Measurements from ENCODE around the gene PHACTR4. TPM values are rescaled to one million over a fixed set of nuclear protein-coding genes. Genes with fewer than 3 reads are reported as not detected.

Gene PHACTR4
- polyA plus RNA-seq, 4 donors, result 15.9 to 39.1 (median 26.0) TPM

DNA sequence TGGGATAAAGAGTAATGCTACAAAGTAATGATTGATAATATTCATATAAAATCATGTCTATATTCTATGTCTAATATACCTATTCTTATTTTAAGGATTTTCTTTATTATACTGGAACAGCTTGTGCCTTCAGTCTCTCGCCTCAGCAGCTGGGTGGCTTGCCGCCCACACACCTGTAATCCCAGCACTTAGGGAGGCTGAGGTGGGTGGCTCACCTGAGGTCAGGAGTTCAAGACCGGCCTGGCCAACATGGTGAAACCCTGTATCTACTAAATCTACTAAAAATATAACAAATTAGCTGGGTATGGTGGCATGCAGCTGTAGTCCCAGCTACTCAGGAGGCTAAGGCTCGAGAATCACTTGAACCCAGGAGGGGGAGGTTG lies 175.7 kb downstream of the PHACTR4 start:
- DNase-seq, result no peak
- Histone ChIP-seq H3K27me3 (ENCODE audit: control insufficient read depth in 3 of 3, insufficient read depth in 3 of 3, low read length in 3 of 3) (no peaks in the 10 kb centered on the region), H3K36me3 (ENCODE audit: control insufficient read depth in 3 of 3, insufficient read depth in 2 of 3, low read depth in 1 of 3, low read length in 3 of 3) (no peaks in the 10 kb centered on the region), H3K4me3 (ENCODE audit: low read depth in 1 of 3, low read length in 3 of 3) (no peak overlapping the region), H3K4me1 (ENCODE audit: control insufficient read depth in 3 of 3, insufficient read depth in 2 of 3, low read depth in 1 of 3, low read length in 2 of 3) (no peaks in the 10 kb centered on the region), H3K27ac (ENCODE audit: low read depth in 1 of 3, low read length in 2 of 3) (no peak overlapping the region), H3K9me3 (ENCODE audit: control insufficient read depth in 2 of 2, insufficient read depth in 1 of 2, low read depth in 1 of 2, low read length in 1 of 2) (no peaks in the 10 kb centered on the region)
- no peak for FAIRE-seq
- WGBS, 3 donors, result 94 to 97% (median 97%) methylated on average over 4 of the region's 4 CpGs

DNA sequence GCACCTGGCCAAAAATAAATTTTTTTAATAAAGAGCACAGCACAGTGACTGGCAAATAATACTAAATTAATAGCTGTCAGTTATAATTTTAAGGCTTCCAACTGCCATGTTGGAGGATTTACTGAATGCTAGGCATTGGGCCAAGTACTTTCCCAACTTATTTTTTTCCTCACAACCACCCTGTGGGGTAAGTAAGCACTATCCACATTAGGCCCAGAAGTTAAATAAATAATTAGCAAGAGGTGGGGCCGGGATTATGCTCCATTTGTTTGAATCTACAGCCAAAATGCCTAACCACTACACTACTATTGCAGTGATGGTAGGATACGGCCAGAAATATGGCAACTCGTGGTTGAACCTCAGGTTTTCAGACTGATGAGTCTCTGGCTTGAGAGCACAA lies 178.8 kb downstream of the PHACTR4 start:
- no peaks in the 10 kb centered on the region for H3K9me3 ChIP-seq (ENCODE audit: control insufficient read depth in 2 of 2, insufficient read depth in 1 of 2, low read depth in 1 of 2, low read length in 1 of 2)
- no peak overlapping the region for H3K27ac ChIP-seq (ENCODE audit: low read depth in 1 of 3, low read length in 2 of 3)
- H3K4me3 ChIP-seq (ENCODE audit: low read depth in 1 of 3, low read length in 3 of 3), result no peak overlapping the region
- no peak for FAIRE-seq
- WGBS, 3 donors, result 72 to 79% (median 78%) methylated on average over 3 of the region's 3 CpGs
- H3K36me3 ChIP-seq (ENCODE audit: control insufficient read depth in 3 of 3, insufficient read depth in 2 of 3, low read depth in 1 of 3, low read length in 3 of 3), result no peaks in the 10 kb centered on the region
- DNase-seq, result no peak
- peaks cover 0 to 3% (median 0%) of the 10 kb centered on the region in 3 donors for H3K4me1 ChIP-seq (ENCODE audit: control insufficient read depth in 3 of 3, insufficient read depth in 2 of 3, low read depth in 1 of 3, low read length in 2 of 3)
- H3K27me3 ChIP-seq (ENCODE audit: control insufficient read depth in 3 of 3, insufficient read depth in 3 of 3, low read length in 3 of 3), result no peaks in the 10 kb centered on the region

Other genes starting within 250 kb of the PHACTR4 start
- 1 to 10 TPM; 1.1 to 5.2 (median 2.6) TPM for gene PTAFR, start 193.1 kb upstream of the PHACTR4 start, polyA plus RNA-seq
- gene DNAJC8, start 136.7 kb upstream of the PHACTR4 start, polyA plus RNA-seq, result 10 to 100 TPM; 62.2 to 96.1 (median 72.3) TPM
- 1,000 to 10,000 TPM in 1 of 4 donors, 100 to 1,000 TPM in 3; 389 to 1,616 (median 793) TPM for gene ATP5IF1, start 133.6 kb upstream of the PHACTR4 start, polyA plus RNA-seq
- 10 to 100 TPM; 16.8 to 42.1 (median 30.4) TPM for gene SESN2, start 110.2 kb upstream of the PHACTR4 start, polyA plus RNA-seq
- gene MED18, start 40.7 kb upstream of the PHACTR4 start, polyA plus RNA-seq, result 10 to 100 TPM; 24.6 to 39.4 (median 28.3) TPM
- 10 to 100 TPM; 31.1 to 69.5 (median 36.6) TPM for gene RCC1, start 136.3 kb downstream of the PHACTR4 start, polyA plus RNA-seq
- 10 to 100 TPM; 16.3 to 25.9 (median 21.3) TPM for gene TRNAU1AP, start 183.3 kb downstream of the PHACTR4 start, polyA plus RNA-seq
- 10 to 100 TPM in 1 of 4 donors, 1 to 10 TPM in 3; 1.7 to 28.1 (median 4.8) TPM for gene RAB42, start 222.5 kb downstream of the PHACTR4 start, polyA plus RNA-seq

Measured in small intestine (tissue), 7 donors.